Neural cell (in vitro differentiated cells): ENCODE results near the gene GOT1. TPM values are rescaled to one million over a fixed set of nuclear protein-coding genes. Genes with fewer than 3 reads are reported as not detected.
A peak's percentile ranks its signal among the peaks of the same experiment; 100 is the strongest.

Source experiments
- H2AFZ ChIP-seq: fragments of 200-600, 300-800 bp; sonication (generic), shearing (Covaris generic); 2 replicates; pipeline ENCODE4 v1.6.0; 2014; ENCODE audit warnings: low read depth, mild to moderate bottlenecking, antibody characterized with exemption, low read length, moderate library complexity
- H3F3A ChIP-seq: fragments of 200-600 bp; shearing (Covaris generic); 2 replicates; pipeline ENCODE4 v1.6.1; 2016; ENCODE audit warnings: mild to moderate bottlenecking, moderate library complexity, mixed read lengths, antibody characterized with exemption, low read length; ENCODE audit not compliant: insufficient read depth, poor library complexity, severe bottlenecking
- H3K27ac ChIP-seq: fragments of 200-600, 300-800 bp; sonication (generic), shearing (Covaris generic); 2 replicates; pipeline ENCODE4 v1.5.1; 2014; ENCODE audit warnings: mild to moderate bottlenecking, low read length, moderate library complexity
- H3K27me3 ChIP-seq: fragments of 300-800, 200-600 bp; sonication (generic), shearing (Covaris generic); 2 replicates; pipeline ENCODE4 v1.6.0; 2014; ENCODE audit warnings: mild to moderate bottlenecking, low read depth, low read length, moderate library complexity; ENCODE audit not compliant: insufficient read depth
- H3K36me3 ChIP-seq: fragments of 300-800, 200-600 bp; sonication (generic), shearing (Covaris generic); 2 replicates; pipeline ENCODE4 v1.5.1; 2014; ENCODE audit warnings: mild to moderate bottlenecking, antibody characterized with exemption, low read length, moderate library complexity; ENCODE audit not compliant: insufficient read depth
- H3K4me2 ChIP-seq: fragments of 300-800, 200-600 bp; sonication (generic), shearing (Covaris generic); 2 replicates; pipeline ENCODE4 v1.6.0; 2014; ENCODE audit warnings: mild to moderate bottlenecking, low read length
- H3K4me3 ChIP-seq: fragments of 300-800, 200-600 bp; sonication (generic), shearing (Covaris generic); 2 replicates; pipeline ENCODE4 v1.5.1; 2014; ENCODE audit warnings: mild to moderate bottlenecking, low read length, moderate library complexity
- H3K79me2 ChIP-seq: fragments of 200-600 bp; shearing (Covaris generic); replicated peaks from 2 replicates; pipeline ENCODE4 v1.6.0; 2014; ENCODE audit warnings: mild to moderate bottlenecking, low read length, moderate library complexity; ENCODE audit not compliant: insufficient read depth
- H3K9ac ChIP-seq: fragments of 300-800, 200-600 bp; sonication (generic), shearing (Covaris generic); 2 replicates; pipeline ENCODE4 v1.6.1; 2016; ENCODE audit warnings: mild to moderate bottlenecking, low read length, mixed read lengths
- H3K9me2 ChIP-seq: fragments of 200-600 bp; shearing (Covaris generic); 2 replicates; pipeline ENCODE4 v1.6.1; 2016; ENCODE audit warnings: mild to moderate bottlenecking, low read length, mixed read lengths; ENCODE audit not compliant: insufficient read depth
- H3K9me3 ChIP-seq: fragments of 200-600, 300-800 bp; sonication (generic), shearing (Covaris generic); 2 replicates; pipeline ENCODE4 v1.6.1; 2016; ENCODE audit warnings: mild to moderate bottlenecking, mixed run types, low read length, moderate library complexity, mixed read lengths
- H4K20me1 ChIP-seq: fragments of 200-600 bp; shearing (Covaris generic); 2 replicates; pipeline ENCODE4 v1.6.1; 2016; ENCODE audit warnings: mild to moderate bottlenecking, mixed run types; ENCODE audit not compliant: insufficient read depth
- CTCF ChIP-seq: fragments of 450-650 bp; IDR thresholded peaks from 2 replicates; pipeline ENCODE4 v1.5.1; 2014; ENCODE audit warnings: antibody characterized with exemption, mild to moderate bottlenecking, moderate library complexity; ENCODE audit not compliant: poor library complexity, severe bottlenecking
- EP300 ChIP-seq: fragments of 450-650 bp; conservative IDR thresholded peaks from 2 replicates; pipeline ENCODE4 v1.6.1; 2014; ENCODE audit warnings: antibody characterized with exemption, mild to moderate bottlenecking, moderate library complexity; ENCODE audit not compliant: poor library complexity, severe bottlenecking
- EZH2 ChIP-seq: fragments of 200-600, 300-800 bp; shearing (Covaris generic), sonication (generic); IDR thresholded peaks from 2 replicates; pipeline ENCODE4 v1.6.1; 2014; ENCODE audit warnings: antibody characterized with exemption, low read length, borderline replicate concordance, mild to moderate bottlenecking; ENCODE audit not compliant: insufficient read depth, poor library complexity, severe bottlenecking
- MXI1 ChIP-seq: fragments of 450-650 bp; conservative IDR thresholded peaks from 2 replicates; pipeline ENCODE4 v1.6.1; 2014; ENCODE audit warnings: antibody characterized with exemption, mild to moderate bottlenecking; ENCODE audit not compliant: poor library complexity, severe bottlenecking
- POLR2AphosphoS5 ChIP-seq: IDR thresholded peaks from 2 replicates; pipeline ENCODE4 v1.6.1; 2012
- RAD21 ChIP-seq: fragments of 450-650 bp; conservative IDR thresholded peaks from 2 replicates; pipeline ENCODE4 v1.6.1; 2014; ENCODE audit warnings: antibody characterized with exemption, mild to moderate bottlenecking, moderate library complexity
- REST ChIP-seq: IDR thresholded peaks from 2 replicates; pipeline ENCODE4 v1.6.1; 2012; ENCODE audit warnings: borderline replicate concordance
- SMC3 ChIP-seq: fragments of 450-650 bp; conservative IDR thresholded peaks from 2 replicates; pipeline ENCODE4 v1.6.1; 2014; ENCODE audit warnings: antibody characterized with exemption, mild to moderate bottlenecking, moderate library complexity; ENCODE audit not compliant: poor library complexity
- TAF1 ChIP-seq: IDR thresholded peaks from 2 replicates; pipeline ENCODE4 v1.6.1; 2012; ENCODE audit warnings: low read depth
- polyA plus RNA-seq: library from polyadenylated mRNA; depleted of rRNA; stranded (reverse); fragments of >200 nt; gene quantifications from 2 replicates; pipeline ENCODE4 v1.2.3, GENCODE V29; 2014

Gene GOT1
- polyA plus RNA-seq, 1 donor from 2014 or later = 43.6 TPM

- H3K36me3 ChIP-seq = no peaks in the 10 kb centered on the region
- no peaks in the 10 kb centered on the region for H3F3A ChIP-seq
- no peak overlapping the region for H3K4me2 ChIP-seq
- H3K9me2 ChIP-seq = no peaks in the 10 kb centered on the region
- no peak overlapping the region for H3K9ac ChIP-seq
- no peak overlapping the region for H3K4me3 ChIP-seq
- H2AFZ ChIP-seq = no peak overlapping the region
- H3K9me3 ChIP-seq = no peaks in the 10 kb centered on the region
- TF ChIP-seq SMC3 = no peak
- no peak for TF ChIP-seq EZH2
- TF ChIP-seq REST = no peak
- TF ChIP-seq POLR2AphosphoS5 = no peak
- no peak for TF ChIP-seq MXI1
- TF ChIP-seq TAF1 = no peak
- no peak for TF ChIP-seq EP300
- no peak for TF ChIP-seq CTCF
- TF ChIP-seq RAD21 = no peak
- H3K79me2 ChIP-seq = no peaks in the 10 kb centered on the region
- H3K27me3 ChIP-seq = no peaks in the 10 kb centered on the region
- H3K27ac ChIP-seq = no peak overlapping the region
- no peaks in the 10 kb centered on the region for H4K20me1 ChIP-seq
Measured at GRCh38 chr10:99438890-99439289, 8.5 kb upstream of the GOT1 start.

GRCh38 chr10:99435986-99436638 lies 5.7 kb upstream of the GOT1 start:
- no peak overlapping the region for H3K4me3 ChIP-seq
- no peaks in the 10 kb centered on the region for H3K9me2 ChIP-seq
- no peak overlapping the region for H3K27ac ChIP-seq

More at GRCh38 chr10:99435986-99436638, 5.7 kb upstream of the GOT1 start:
- TF ChIP-seq MXI1 (no peak), RAD21 (peak; percentile 77), EZH2 (no peak), SMC3 (peak; percentile 73), CTCF (peak; percentile 80)
- peaks cover 9% of the 10 kb centered on the region for H3K79me2 ChIP-seq
- H2AFZ ChIP-seq = no peak overlapping the region
- H3K36me3 ChIP-seq = no peaks in the 10 kb centered on the region
- no peak overlapping the region for H3K4me2 ChIP-seq
- no peaks in the 10 kb centered on the region for H3K9me3 ChIP-seq
- peaks cover 4% of the 10 kb centered on the region for H3F3A ChIP-seq
- H3K27me3 ChIP-seq = no peaks in the 10 kb centered on the region
- H4K20me1 ChIP-seq = no peaks in the 10 kb centered on the region
- H3K9ac ChIP-seq = no peak overlapping the region
